HG03175 (cell line): Measurements from ENCODE around the gene OMG.
"Not testable (repeated sequence)": the region's sequence is repeated elsewhere in the genome, so short reads cannot be mapped to it uniquely, and the experiment has no call there.

Experiments
- ATAC-seq: cut with Tn5 transposase; IDR thresholded peaks from one replicate; pipeline ENCODE4 v1.9.1; 2021; ENCODE audit warnings: mild to moderate bottlenecking, moderate library complexity; ENCODE audit not compliant: unreplicated experiment

The OMG gene, protein sequence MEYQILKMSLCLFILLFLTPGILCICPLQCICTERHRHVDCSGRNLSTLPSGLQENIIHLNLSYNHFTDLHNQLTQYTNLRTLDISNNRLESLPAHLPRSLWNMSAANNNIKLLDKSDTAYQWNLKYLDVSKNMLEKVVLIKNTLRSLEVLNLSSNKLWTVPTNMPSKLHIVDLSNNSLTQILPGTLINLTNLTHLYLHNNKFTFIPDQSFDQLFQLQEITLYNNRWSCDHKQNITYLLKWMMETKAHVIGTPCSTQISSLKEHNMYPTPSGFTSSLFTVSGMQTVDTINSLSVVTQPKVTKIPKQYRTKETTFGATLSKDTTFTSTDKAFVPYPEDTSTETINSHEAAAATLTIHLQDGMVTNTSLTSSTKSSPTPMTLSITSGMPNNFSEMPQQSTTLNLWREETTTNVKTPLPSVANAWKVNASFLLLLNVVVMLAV

DNA sequence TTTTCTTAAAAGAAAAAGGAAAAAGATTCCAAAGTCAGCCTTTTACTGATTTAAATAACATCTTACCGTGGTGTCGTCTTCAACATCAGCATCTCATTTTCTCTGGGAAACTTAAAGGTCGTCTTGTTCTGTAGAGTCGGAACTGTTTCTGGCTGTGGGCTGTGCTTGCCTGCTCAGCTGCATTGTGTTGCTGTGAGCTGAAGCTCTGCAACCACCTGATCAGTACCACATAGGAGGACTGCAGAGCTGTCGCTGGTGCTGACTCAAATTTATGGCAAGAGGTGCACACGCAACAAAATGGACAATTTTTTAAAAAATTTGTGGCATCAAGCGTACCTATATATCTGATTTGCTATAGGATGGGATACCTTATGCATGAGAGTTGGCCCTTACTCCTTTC is at the start of gene OMG:
Gene OMG (minus strand): TSS at position 150 of the 400 bp plus-strand sequence. CDS start 908 bp downstream, outside the sequence.
- ATAC-seq, result no peak

- ATAC-seq, result not testable (repeated sequence)
Measured at GRCh38 chr17:31345191-31345747, 48.2 kb upstream of the OMG start.

DNA sequence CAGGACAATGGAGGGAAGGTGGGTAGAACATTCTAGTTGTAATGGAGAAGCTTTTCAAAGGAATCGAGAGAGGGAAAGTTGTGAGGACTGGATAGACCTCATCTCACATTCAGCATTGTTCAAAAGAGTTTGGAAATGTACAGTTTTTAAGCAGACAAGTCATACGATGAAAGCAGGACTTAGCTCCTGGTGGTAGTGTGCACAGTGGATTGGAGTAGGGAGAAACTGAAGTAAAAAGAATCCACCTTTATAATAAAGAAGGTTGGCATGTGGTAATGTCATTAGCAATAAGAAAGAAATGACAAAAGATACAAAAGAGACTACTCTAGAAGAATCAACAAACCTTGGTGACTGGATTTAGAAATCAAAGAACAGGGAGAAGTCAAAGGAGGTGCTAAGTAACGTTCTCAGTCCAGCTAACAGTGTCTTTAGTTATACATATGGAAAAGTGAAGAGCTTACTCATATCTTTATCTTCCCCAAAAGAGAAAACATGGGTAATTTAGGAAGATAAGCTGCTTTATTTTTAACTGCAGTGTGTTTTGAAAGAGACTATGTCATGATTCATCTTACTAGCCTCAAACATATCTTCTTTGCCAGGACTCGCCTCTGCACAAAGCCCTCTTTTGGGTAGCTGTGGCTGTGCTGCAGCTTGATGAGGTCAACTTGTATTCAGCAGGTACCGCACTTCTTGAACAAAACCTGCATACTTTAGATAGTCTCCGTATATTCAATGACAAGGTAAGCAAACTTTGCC is 43.0 kb upstream of the OMG start:
- ATAC-seq, result no peak

- no peak for ATAC-seq
Measured at GRCh38 chr17:31329221-31329620, 32.2 kb upstream of the OMG start.

GRCh38 chr17:31328160-31328535 is 31.1 kb upstream of the OMG start:
- no peak for ATAC-seq

- ATAC-seq, result no peak
Measured at GRCh38 chr17:31327534-31328159, 30.6 kb upstream of the OMG start.

DNA sequence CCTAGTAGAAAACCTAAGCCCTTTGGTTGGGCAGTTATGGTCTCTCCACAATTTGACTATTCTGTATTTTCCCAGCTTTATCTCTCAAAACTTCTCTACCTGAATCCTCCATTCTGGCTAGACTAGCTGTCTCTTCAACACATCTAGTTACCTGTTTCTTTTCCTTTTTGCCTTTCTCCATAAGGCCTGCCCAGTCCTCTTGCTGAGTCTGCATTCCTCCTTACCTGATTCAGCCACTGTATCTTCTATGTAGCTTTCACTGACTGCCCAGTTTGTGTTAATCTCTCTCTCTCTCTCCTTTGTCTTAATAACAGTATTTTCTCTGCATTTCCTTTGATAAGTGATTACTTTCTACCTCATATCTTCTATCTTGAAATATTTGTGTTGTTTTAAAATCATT is 26.5 kb upstream of the OMG start:
- no peak for ATAC-seq

DNA sequence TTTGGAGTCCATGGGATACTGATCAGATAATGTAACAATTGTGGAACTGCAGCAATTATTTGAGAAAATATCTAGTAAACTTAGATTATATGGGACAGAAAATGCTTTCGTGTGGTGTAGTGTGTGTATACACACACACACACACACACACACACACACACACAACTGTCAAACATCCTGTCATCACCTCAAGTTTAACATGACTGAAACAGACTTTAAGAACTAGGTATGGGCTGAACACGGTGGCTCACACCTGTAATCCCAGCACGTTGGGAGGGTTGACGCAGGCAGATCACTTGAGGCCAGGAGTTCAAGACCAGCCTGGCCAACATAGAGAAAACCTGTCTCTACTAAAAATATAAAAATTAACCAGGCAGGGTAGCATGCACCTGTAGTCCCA is 24.9 kb upstream of the OMG start:
- ATAC-seq, result no peak

- ATAC-seq, result peak; percentile 60
Measured at GRCh38 chr17:31321481-31321880, 24.4 kb upstream of the OMG start, which contains the start of gene EVI2A. Gene EVI2A, minus strand, starts transcription at chr17:31321622. Its CDS starts 2,609 bp downstream, at chr17:31319013.

- ATAC-seq, result no peak
Measured at GRCh38 chr17:31320791-31321190, 23.8 kb upstream of the OMG start.

GRCh38 chr17:31320241-31320640 is 23.2 kb upstream of the OMG start:
- ATAC-seq, result no peak

GRCh38 chr17:31318851-31319661 is 22.0 kb upstream of the OMG start:
- no peak for ATAC-seq

DNA sequence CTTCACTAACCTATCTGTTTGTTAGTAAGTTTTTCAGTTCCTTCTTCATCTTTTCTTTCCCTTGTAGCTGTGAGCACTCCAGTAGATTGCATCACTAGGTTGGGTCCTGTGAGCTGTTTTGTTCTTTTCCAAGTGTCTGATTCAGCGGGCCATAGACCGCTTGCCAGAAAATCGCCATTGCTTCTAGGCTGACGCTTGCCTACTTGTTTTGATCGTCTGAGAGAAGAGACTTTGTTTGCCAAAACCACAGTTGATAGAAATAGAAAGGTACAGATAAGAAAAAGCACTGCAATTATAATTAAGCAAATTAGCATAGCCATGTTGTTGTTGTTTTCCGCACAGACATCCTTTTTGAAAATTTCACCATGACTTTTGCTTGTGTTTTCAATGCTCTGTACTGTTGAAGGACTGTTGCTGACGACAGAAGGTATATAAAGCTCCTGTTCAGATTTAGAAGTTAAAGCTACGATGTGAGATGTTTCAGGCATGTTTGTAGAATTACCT is 21.3 kb upstream of the OMG start:
- ATAC-seq, result peak; percentile 32

GRCh38 chr17:31314782-31315100 is 17.7 kb upstream of the OMG start:
- no peak for ATAC-seq

- ATAC-seq, result peak; percentile 34
Measured at GRCh38 chr17:31313982-31314781, 17.1 kb upstream of the OMG start, which contains the start of gene EVI2B. Gene EVI2B, minus strand, starts transcription at chr17:31314054. Its CDS starts 8,445 bp downstream, at chr17:31305609.

- not testable (repeated sequence) for ATAC-seq
Measured at GRCh38 chr17:31312223-31312622, 15.2 kb upstream of the OMG start.

GRCh38 chr17:31311526-31311925 is 14.5 kb upstream of the OMG start:
- ATAC-seq, result no peak

DNA sequence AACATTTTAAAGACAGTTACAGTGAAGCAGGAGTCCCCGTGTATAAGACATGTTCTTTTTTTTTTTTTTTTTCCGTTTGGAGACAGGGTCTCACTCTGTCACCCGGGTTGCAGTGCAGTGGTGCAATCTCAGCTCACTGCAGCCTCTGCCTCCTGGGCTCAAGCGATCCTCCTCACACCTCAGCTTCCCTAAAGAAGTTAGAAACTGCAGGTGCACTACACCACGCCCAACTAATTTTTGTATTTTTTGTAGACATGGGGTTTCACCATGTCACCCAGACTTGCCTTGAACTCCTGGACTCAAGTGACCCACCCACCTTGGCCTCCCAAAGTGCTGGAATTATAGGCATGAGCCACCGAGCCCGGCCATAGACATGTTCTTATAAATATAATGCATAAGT is 13.8 kb upstream of the OMG start:
- no peak for ATAC-seq

- ATAC-seq, result no peak
Measured at GRCh38 chr17:31310260-31310659, 13.2 kb upstream of the OMG start.
